HepG2 (cell line): ENCODE measurements around the gene SLC35F6. TPM values are rescaled to one million over a fixed set of nuclear protein-coding genes. Genes with fewer than 3 reads are reported as not detected.

Experiments
- NCOA2 ChIP-seq: sonication (generic); formaldehyde crosslinking; IDR thresholded peaks from 2 replicates; pipeline ENCODE4 v1.8.0; 2022; ENCODE audit warnings: inconsistent platforms
- NR2F2 ChIP-seq: IDR thresholded peaks from 2 replicates; pipeline ENCODE4 v1.6.1; 2012; ENCODE audit warnings: low read depth, inconsistent platforms, borderline replicate concordance
- PHF8 ChIP-seq: sonication (generic); formaldehyde crosslinking; IDR thresholded peaks from 2 replicates; pipeline ENCODE4 v1.5.0; 2020; ENCODE audit warnings: missing genetic modification reagents
- RBAK ChIP-seq: sonication (generic); formaldehyde crosslinking; IDR thresholded peaks from 2 replicates; pipeline ENCODE4 v1.5.1; 2020; ENCODE audit warnings: mild to moderate bottlenecking, missing genetic modification reagents
- TAF1 ChIP-seq: sonication (generic); formaldehyde crosslinking; IDR thresholded peaks from 2 replicates; pipeline ENCODE4 v1.4.0; 2020; ENCODE audit warnings: missing genetic modification reagents
- ZFP1 ChIP-seq: IDR thresholded peaks from 2 replicates; pipeline ENCODE4 v1.6.1; 2016
- ZFP36L1 ChIP-seq: sonication (generic); formaldehyde crosslinking; IDR thresholded peaks from 2 replicates; pipeline ENCODE4 v1.8.0; 2022; ENCODE audit warnings: mild to moderate bottlenecking, missing genetic modification reagents, moderate library complexity
- ZNF136 ChIP-seq: sonication (generic); formaldehyde crosslinking; IDR thresholded peaks from 2 replicates; pipeline ENCODE4 v1.8.1; 2022; ENCODE audit warnings: low read depth, mild to moderate bottlenecking, moderate library complexity, missing genetic modification reagents
- ZNF510 ChIP-seq: sonication (generic); formaldehyde crosslinking; IDR thresholded peaks from 2 replicates; pipeline ENCODE4 v1.4.0; 2020; ENCODE audit warnings: low read depth, mild to moderate bottlenecking, missing genetic modification reagents
- ZNF577 ChIP-seq: sonication (generic); formaldehyde crosslinking; IDR thresholded peaks from 2 replicates; pipeline ENCODE4 v1.4.0; 2020; ENCODE audit warnings: mild to moderate bottlenecking, low read depth, missing genetic modification reagents, borderline replicate concordance
- ZNF615 ChIP-seq: sonication (generic); formaldehyde crosslinking; IDR thresholded peaks from 2 replicates; pipeline ENCODE4 v1.5.0; 2020; ENCODE audit warnings: mild to moderate bottlenecking, missing genetic modification reagents, borderline replicate concordance
- ZSCAN31 ChIP-seq: sonication (generic); formaldehyde crosslinking; IDR thresholded peaks from 2 replicates; pipeline ENCODE4 v1.5.0; 2020; ENCODE audit warnings: low read depth, mild to moderate bottlenecking, missing genetic modification reagents
- polyA plus RNA-seq, 8 experiments: library from polyadenylated mRNA; depleted of rRNA in 3 of 8; stranded (reverse) in 7 of 8; unstranded in 1 of 8; fragments of >200 nt; fragmentation: Illumina TruSeq in 4 of 8; extraction: Trizol in 4 of 8; gene quantifications; 2 replicates each; pipeline versions ENCODE4 v1.2.1 to v1.2.3, GENCODE V29; 2011 to 2016; ENCODE audit warnings: low read depth in 4 of 8, missing spikeins in 1 of 8, mixed read lengths in 1 of 8; ENCODE audit not compliant: insufficient read depth in 1 of 8
- total RNA-seq, 5 experiments: library from RNA; depleted of rRNA; stranded (reverse); fragments of >200 nt; fragmentation: Illumina TruSeq; extraction: Trizol; gene quantifications; 2 replicates each; pipeline ENCODE4 v1.2.3, GENCODE V29; 2016; ENCODE audit warnings: low read depth in 1 of 5
- TF ChIP-seq, protein P1 (sequence below): sonication (generic); formaldehyde crosslinking; IDR thresholded peaks from 2 replicates; pipeline ENCODE4 v1.5.0; 2020; ENCODE audit warnings: mild to moderate bottlenecking, missing genetic modification reagents, moderate library complexity
- TF ChIP-seq, protein P2 (sequence below): sonication (generic); formaldehyde crosslinking; IDR thresholded peaks from 2 replicates; pipeline ENCODE4 v1.8.1; 2023; ENCODE audit warnings: mild to moderate bottlenecking, missing genetic modification reagents
- TF ChIP-seq, protein P3 (sequence below): sonication (generic); formaldehyde crosslinking; IDR thresholded peaks from 2 replicates; pipeline ENCODE4 v1.4.0; 2020; ENCODE audit warnings: missing genetic modification reagents

The SLC35F6 gene
- total and polyA plus RNA-seq, 2 of the 13 experiments (the other 11 are each of a cell fraction or from before 2014, with no cell fraction given): 15.2 to 21.2 TPM

DNA sequence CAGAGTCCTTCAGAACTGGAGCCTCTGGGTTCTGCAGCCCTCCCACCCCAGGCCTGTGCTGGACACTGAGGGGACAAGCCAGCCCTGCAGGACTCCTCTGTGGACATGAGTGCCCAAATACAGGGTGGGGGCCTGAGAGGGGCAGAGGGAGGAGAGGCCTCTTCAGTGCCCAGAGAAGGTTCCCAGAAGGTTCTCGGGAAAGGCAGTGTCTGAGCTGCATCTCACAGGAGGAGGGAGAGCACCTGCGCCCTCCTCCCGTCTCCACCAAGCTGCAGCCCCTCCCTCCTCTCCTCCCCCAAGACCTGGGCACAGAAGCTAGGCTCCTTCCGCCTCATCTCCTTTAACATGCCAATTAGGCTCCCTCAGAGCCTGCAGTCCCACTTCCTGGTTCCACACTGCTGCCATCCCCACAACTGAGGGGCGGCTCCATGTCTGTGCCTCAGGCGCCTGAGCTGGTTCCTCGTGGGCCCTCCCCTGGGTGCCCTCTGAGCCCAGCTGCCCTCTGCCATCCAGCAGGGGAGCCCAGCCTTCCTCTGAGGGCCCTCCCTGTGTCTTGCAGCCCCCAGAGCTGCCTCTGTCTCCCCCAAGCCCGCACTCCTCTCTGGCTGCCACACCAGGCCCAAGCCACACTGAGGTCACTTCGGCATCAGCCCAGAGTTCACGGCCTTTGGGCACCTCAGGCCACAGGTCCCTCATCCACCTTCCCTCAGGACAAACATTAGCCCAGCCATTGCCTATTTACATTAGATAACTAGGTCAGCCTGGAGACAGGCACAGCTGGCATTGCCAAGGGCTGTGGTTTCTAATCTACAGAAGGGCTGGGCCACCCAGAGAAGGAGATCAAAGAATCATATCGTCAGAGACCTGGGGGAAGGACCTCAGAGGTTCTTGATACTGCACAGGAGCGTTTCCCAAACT, 42.7 kb upstream of the SLC35F6 start (continued):
- TF ChIP-seq ZNF577 (CRISPR knock-in tag) (no peak), ZFP36L1 (CRISPR knock-in tag) (no peak), ZNF615 (CRISPR knock-in tag) (no peak), TAF1 (no peak), ZFP1 (no peak), NR2F2 (peak; percentile 100), ZNF510 (CRISPR knock-in tag) (no peak), PHF8 (peak; percentile 32; the same call in 1 of the 2 replicates), NCOA2 (peak; percentile 84), RBAK (no peak), ZSCAN31 (CRISPR knock-in tag) (no peak), ZNF136 (CRISPR knock-in tag) (no peak)
- TF ChIP-seq, protein P1, sequence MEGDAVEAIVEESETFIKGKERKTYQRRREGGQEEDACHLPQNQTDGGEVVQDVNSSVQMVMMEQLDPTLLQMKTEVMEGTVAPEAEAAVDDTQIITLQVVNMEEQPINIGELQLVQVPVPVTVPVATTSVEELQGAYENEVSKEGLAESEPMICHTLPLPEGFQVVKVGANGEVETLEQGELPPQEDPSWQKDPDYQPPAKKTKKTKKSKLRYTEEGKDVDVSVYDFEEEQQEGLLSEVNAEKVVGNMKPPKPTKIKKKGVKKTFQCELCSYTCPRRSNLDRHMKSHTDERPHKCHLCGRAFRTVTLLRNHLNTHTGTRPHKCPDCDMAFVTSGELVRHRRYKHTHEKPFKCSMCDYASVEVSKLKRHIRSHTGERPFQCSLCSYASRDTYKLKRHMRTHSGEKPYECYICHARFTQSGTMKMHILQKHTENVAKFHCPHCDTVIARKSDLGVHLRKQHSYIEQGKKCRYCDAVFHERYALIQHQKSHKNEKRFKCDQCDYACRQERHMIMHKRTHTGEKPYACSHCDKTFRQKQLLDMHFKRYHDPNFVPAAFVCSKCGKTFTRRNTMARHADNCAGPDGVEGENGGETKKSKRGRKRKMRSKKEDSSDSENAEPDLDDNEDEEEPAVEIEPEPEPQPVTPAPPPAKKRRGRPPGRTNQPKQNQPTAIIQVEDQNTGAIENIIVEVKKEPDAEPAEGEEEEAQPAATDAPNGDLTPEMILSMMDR (CRISPR knock-in tag): no peak
- TF ChIP-seq, protein P2, sequence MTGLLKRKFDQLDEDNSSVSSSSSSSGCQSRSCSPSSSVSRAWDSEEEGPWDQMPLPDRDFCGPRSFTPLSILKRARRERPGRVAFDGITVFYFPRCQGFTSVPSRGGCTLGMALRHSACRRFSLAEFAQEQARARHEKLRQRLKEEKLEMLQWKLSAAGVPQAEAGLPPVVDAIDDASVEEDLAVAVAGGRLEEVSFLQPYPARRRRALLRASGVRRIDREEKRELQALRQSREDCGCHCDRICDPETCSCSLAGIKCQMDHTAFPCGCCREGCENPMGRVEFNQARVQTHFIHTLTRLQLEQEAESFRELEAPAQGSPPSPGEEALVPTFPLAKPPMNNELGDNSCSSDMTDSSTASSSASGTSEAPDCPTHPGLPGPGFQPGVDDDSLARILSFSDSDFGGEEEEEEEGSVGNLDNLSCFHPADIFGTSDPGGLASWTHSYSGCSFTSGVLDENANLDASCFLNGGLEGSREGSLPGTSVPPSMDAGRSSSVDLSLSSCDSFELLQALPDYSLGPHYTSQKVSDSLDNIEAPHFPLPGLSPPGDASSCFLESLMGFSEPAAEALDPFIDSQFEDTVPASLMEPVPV (CRISPR knock-in tag): no peak
- TF ChIP-seq, protein P3, sequence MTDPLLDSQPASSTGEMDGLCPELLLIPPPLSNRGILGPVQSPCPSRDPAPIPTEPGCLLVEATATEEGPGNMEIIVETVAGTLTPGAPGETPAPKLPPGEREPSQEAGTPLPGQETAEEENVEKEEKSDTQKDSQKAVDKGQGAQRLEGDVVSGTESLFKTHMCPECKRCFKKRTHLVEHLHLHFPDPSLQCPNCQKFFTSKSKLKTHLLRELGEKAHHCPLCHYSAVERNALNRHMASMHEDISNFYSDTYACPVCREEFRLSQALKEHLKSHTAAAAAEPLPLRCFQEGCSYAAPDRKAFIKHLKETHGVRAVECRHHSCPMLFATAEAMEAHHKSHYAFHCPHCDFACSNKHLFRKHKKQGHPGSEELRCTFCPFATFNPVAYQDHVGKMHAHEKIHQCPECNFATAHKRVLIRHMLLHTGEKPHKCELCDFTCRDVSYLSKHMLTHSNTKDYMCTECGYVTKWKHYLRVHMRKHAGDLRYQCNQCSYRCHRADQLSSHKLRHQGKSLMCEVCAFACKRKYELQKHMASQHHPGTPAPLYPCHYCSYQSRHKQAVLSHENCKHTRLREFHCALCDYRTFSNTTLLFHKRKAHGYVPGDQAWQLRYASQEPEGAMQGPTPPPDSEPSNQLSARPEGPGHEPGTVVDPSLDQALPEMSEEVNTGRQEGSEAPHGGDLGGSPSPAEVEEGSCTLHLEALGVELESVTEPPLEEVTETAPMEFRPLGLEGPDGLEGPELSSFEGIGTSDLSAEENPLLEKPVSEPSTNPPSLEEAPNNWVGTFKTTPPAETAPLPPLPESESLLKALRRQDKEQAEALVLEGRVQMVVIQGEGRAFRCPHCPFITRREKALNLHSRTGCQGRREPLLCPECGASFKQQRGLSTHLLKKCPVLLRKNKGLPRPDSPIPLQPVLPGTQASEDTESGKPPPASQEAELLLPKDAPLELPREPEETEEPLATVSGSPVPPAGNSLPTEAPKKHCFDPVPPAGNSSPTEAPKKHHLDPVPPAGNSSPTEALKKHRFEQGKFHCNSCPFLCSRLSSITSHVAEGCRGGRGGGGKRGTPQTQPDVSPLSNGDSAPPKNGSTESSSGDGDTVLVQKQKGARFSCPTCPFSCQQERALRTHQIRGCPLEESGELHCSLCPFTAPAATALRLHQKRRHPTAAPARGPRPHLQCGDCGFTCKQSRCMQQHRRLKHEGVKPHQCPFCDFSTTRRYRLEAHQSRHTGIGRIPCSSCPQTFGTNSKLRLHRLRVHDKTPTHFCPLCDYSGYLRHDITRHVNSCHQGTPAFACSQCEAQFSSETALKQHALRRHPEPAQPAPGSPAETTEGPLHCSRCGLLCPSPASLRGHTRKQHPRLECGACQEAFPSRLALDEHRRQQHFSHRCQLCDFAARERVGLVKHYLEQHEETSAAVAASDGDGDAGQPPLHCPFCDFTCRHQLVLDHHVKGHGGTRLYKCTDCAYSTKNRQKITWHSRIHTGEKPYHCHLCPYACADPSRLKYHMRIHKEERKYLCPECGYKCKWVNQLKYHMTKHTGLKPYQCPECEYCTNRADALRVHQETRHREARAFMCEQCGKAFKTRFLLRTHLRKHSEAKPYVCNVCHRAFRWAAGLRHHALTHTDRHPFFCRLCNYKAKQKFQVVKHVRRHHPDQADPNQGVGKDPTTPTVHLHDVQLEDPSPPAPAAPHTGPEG (CRISPR knock-in tag): no peak
- TF ChIP-seq, all 625 proteins: peak for 121
